B cell (primary cell): ENCODE measurements around the gene SLC25A4. TPM values are rescaled to one million over a fixed set of nuclear protein-coding genes. Genes with fewer than 3 reads are reported as not detected.

Experiments
- ATAC-seq: fragments of 200-7000 bp; cut with Tn5 transposase; one replicate; pipeline ENCODE4 v1.10.0; 2021; ENCODE audit warnings: low read depth, mild to moderate bottlenecking, moderate number of reproducible peaks, moderate library complexity
- CTCF ChIA-PET: fragments of 350-600 bp; sonication (Branson Sonifier 250); formaldehyde crosslinking; loops from one replicate; lab custom pipeline; 2021; ENCODE audit warnings: antibody characterized with exemption, inconsistent platforms; lab: Charles Lee
- POLR2A ChIA-PET: fragments of 350-600 bp; sonication (Branson Sonifier 250); formaldehyde crosslinking; loops from one replicate; lab custom pipeline; 2021; ENCODE audit warnings: antibody characterized with exemption; lab: Charles Lee
- DNase-seq: peaks from one replicate; pipeline ENCODE4 v3.0.0; 2013
- H2AFZ ChIP-seq: 2 replicates; pipeline ENCODE4 v1.6.1; 2012; ENCODE audit warnings: mild to moderate bottlenecking, low read depth, low read length; ENCODE audit not compliant: insufficient read depth, poor library complexity, severe bottlenecking
- H3K27ac ChIP-seq, 2 donors: 1 replicate in 1 of 2; 2 replicates in 1 of 2; pipeline ENCODE4 v1.5.1; 2012 to 2013; ENCODE audit warnings: low read length in 2 of 2, mild to moderate bottlenecking in 2 of 2, moderate library complexity in 1 of 2
- H3K27me3 ChIP-seq, 4 experiments: fragments of 200-600 bp in 1 of 4; sonication (generic) in 1 of 4; replicated peaks in 1 of 4; 1 replicate in 2 of 4; 2 replicates in 2 of 4; pipeline versions ENCODE4 v1.6.1 to v1.7.0; 2013 to 2016; ENCODE audit warnings: low read length in 3 of 4, mild to moderate bottlenecking in 2 of 4, mixed read lengths in 1 of 4, moderate library complexity in 1 of 4; ENCODE audit not compliant: insufficient read depth in 4 of 4, control insufficient read depth in 3 of 4; ENCODE audit errors: control extremely low read depth in 1 of 4
- H3K36me3 ChIP-seq, 2 experiments: replicated peaks in 1 of 2; 1 replicate in 1 of 2; 2 replicates in 1 of 2; pipeline versions ENCODE4 v1.6.1 to v1.7.1; 2013; ENCODE audit warnings: low read length in 1 of 2; ENCODE audit not compliant: insufficient read depth in 2 of 2, control insufficient read depth in 1 of 2; ENCODE audit errors: control extremely low read depth in 1 of 2, extremely low read depth in 1 of 2
- H3K4me1 ChIP-seq, 2 donors: fragments of 200-600 bp in 1 of 2; sonication (generic) in 1 of 2; 1 replicate in 1 of 2; 2 replicates in 1 of 2; pipeline versions ENCODE4 v1.5.1 to v1.6.1; 2013 to 2017; ENCODE audit warnings: low read length in 2 of 2; ENCODE audit not compliant: control insufficient read depth in 2 of 2, insufficient read depth in 2 of 2
- H3K4me2 ChIP-seq: replicated peaks from 2 replicates; pipeline ENCODE3; 2012; ENCODE audit warnings: mild to moderate bottlenecking, low read depth, low read length; ENCODE audit not compliant: poor library complexity, severe bottlenecking
- H3K4me3 ChIP-seq, 5 experiments: fragments of 200-600 bp in 1 of 5; sonication (generic) in 1 of 5; 1 replicate in 3 of 5; 2 replicates in 2 of 5; pipeline versions ENCODE4 v1.5.1 to v1.7.0; 2011 to 2016; ENCODE audit warnings: low read length in 4 of 5, mild to moderate bottlenecking in 4 of 5, low read depth in 2 of 5, control low read depth in 1 of 5, moderate library complexity in 1 of 5; ENCODE audit not compliant: insufficient read depth in 1 of 5; ENCODE audit errors: control extremely low read depth in 1 of 5, extremely low read depth in 1 of 5
- H3K79me2 ChIP-seq: fragments of 200-600 bp; sonication (generic); one replicate; pipeline ENCODE4 v1.6.0; 2016; ENCODE audit warnings: low read length; ENCODE audit not compliant: control insufficient read depth, insufficient read depth
- H3K9ac ChIP-seq: fragments of 200-600 bp; sonication (generic); 2 replicates; pipeline ENCODE4 v1.6.1; 2017; ENCODE audit warnings: mild to moderate bottlenecking, low read length, moderate library complexity
- H3K9me3 ChIP-seq, 3 donors: one replicate each; pipeline versions ENCODE4 v1.6.1 to v1.7.1; 2013; ENCODE audit warnings: low read length in 2 of 3; ENCODE audit not compliant: control insufficient read depth in 2 of 3, insufficient read depth in 1 of 3; ENCODE audit errors: control extremely low read depth in 1 of 3
- H4K20me1 ChIP-seq: 2 replicates; pipeline ENCODE4 v1.6.0; 2012; ENCODE audit warnings: mild to moderate bottlenecking, low read length; ENCODE audit not compliant: insufficient read depth, control insufficient read depth, poor library complexity, severe bottlenecking
- H3K27ac Mint-ChIP-seq: one replicate; pipeline ENCODE4 v1.8.0; 2021; ENCODE audit warnings: mixed read lengths
- H3K27me3 Mint-ChIP-seq: one replicate; pipeline ENCODE4 v1.8.0; 2021; ENCODE audit warnings: mixed read lengths
- H3K4me1 Mint-ChIP-seq: one replicate; pipeline ENCODE4 v1.8.0; 2021; ENCODE audit warnings: mixed read lengths
- H3K4me3 Mint-ChIP-seq: one replicate; pipeline ENCODE4 v1.8.0; 2021; ENCODE audit warnings: mixed read lengths
- H3K9me3 Mint-ChIP-seq: one replicate; pipeline ENCODE4 v1.8.0; 2022; ENCODE audit warnings: mixed read lengths; ENCODE audit not compliant: insufficient read depth
- EZH2 ChIP-seq: IDR thresholded peaks from 2 replicates; pipeline ENCODE4 v1.6.1; 2012; ENCODE audit warnings: borderline replicate concordance, low read depth, mild to moderate bottlenecking, moderate library complexity, low read length; ENCODE audit not compliant: insufficient read depth, poor library complexity, severe bottlenecking
- WGBS: methylation state at CpG from one replicate; pipeline ENCODE4 v1.1.5; 2013; ENCODE audit warnings: missing lambda C conversion rate; ENCODE audit not compliant: insufficient coverage; 5-methylcytosine and 5-hydroxymethylcytosine counted together
- intact Hi-C: fragments of 100-400 bp; cut with micrococcal nuclease; formaldehyde crosslinking; loops from one replicate; pipeline ENCODE4 v1.10.0; 2022
- polyA plus RNA-seq: library from polyadenylated mRNA; depleted of rRNA; stranded (reverse); fragments of >200 nt; gene quantifications from 2 replicates; pipeline ENCODE4 v1.2.3, GENCODE V29; 2012
- total RNA-seq, 2 donors: library from RNA; stranded (reverse); fragments of 120-200 nt in 1 of 2; gene quantifications; 1 replicate in 1 of 2; 2 replicates in 1 of 2; pipeline versions ENCODE4 v1.2.3 to v1.2.4, GENCODE V29; 2013 to 2022
- TF ChIP-seq, protein P1 (sequence below): fragments of 200-600 bp; IDR thresholded peaks from one replicate; pipeline ENCODE4 v1.8.0; 2022; ENCODE audit warnings: antibody characterized with exemption, mild to moderate bottlenecking

The SLC25A4 gene
- total and polyA plus RNA-seq, 2 donors (not counting 1 experiment from before 2014, with no cell fraction given): 7.3 to 11.7 TPM

- no peak overlapping the region for H3K4me3 Mint-ChIP-seq
- no CpG with 5 or more reads among the region's 2 CpGs for WGBS
- Histone ChIP-seq H2AFZ (no peak overlapping the region), H3K79me2 (no peaks in the 10 kb centered on the region), H4K20me1 (no peaks in the 10 kb centered on the region), H3K36me3 (no peaks in the 10 kb centered on the region), H3K27me3 (peaks cover 0 to 8% (median 4%) of the 10 kb centered on the region in 4 experiments), H3K4me3 (no peak overlapping the region), H3K4me1 (no peaks in the 10 kb centered on the region), H3K4me2 (no peak overlapping the region), H3K9ac (no peak overlapping the region), H3K9me3 (peaks cover 0 to 6% (median 0%) of the 10 kb centered on the region in 3 donors), H3K27ac (no peak overlapping the region)
- CTCF ChIA-PET: interaction anchor here (0.6 to 2.5 kb wide), 15 partner anchors 10 to 1255 kb away, joined by 3 to 11 read pairs (median 5); partner anchors contain the start of gene HELT
- no peaks in the 10 kb centered on the region for H3K4me1 Mint-ChIP-seq
- ATAC-seq (no peak), DNase-seq (peak; percentile 27)
- POLR2A ChIA-PET: no interaction called here
- H3K9me3 Mint-ChIP-seq: no peaks in the 10 kb centered on the region
- intact Hi-C loops: no loop called here
- no peak for TF ChIP-seq EZH2
- TF ChIP-seq, protein P1, sequence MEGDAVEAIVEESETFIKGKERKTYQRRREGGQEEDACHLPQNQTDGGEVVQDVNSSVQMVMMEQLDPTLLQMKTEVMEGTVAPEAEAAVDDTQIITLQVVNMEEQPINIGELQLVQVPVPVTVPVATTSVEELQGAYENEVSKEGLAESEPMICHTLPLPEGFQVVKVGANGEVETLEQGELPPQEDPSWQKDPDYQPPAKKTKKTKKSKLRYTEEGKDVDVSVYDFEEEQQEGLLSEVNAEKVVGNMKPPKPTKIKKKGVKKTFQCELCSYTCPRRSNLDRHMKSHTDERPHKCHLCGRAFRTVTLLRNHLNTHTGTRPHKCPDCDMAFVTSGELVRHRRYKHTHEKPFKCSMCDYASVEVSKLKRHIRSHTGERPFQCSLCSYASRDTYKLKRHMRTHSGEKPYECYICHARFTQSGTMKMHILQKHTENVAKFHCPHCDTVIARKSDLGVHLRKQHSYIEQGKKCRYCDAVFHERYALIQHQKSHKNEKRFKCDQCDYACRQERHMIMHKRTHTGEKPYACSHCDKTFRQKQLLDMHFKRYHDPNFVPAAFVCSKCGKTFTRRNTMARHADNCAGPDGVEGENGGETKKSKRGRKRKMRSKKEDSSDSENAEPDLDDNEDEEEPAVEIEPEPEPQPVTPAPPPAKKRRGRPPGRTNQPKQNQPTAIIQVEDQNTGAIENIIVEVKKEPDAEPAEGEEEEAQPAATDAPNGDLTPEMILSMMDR: peak; percentile 66
- no peak overlapping the region for H3K27ac Mint-ChIP-seq
- peaks cover 17% of the 10 kb centered on the region for H3K27me3 Mint-ChIP-seq
These were observed 46.9 kb upstream of the SLC25A4 start for GRCh38 chr4:185096032-185096653.

GRCh38 chr4:185098474-185098873 is 44.6 kb upstream of the SLC25A4 start:
- H3K27me3 ChIP-seq: peaks cover 0 to 11% (median 4%) of the 10 kb centered on the region in 4 experiments
- H3K9ac ChIP-seq: no peak overlapping the region
- H3K27ac ChIP-seq: no peak overlapping the region
- H3K4me1 ChIP-seq: no peaks in the 10 kb centered on the region
- Mint-ChIP-seq H3K9me3 (no peaks in the 10 kb centered on the region), H3K4me3 (no peak overlapping the region), H3K27ac (no peak overlapping the region), H3K27me3 (peaks cover 27% of the 10 kb centered on the region), H3K4me1 (no peaks in the 10 kb centered on the region)
- H3K79me2 ChIP-seq: no peaks in the 10 kb centered on the region
- intact Hi-C loops: no loop called here
- H3K4me2 ChIP-seq: no peak overlapping the region
- H3K36me3 ChIP-seq: no peaks in the 10 kb centered on the region
- TF ChIP-seq, protein P1: no peak
- no peak for TF ChIP-seq EZH2
- H3K9me3 ChIP-seq: peaks cover 0 to 6% (median 0%) of the 10 kb centered on the region in 3 donors
- no peak overlapping the region for H2AFZ ChIP-seq
- POLR2A ChIA-PET: no interaction called here
- CTCF ChIA-PET: interaction anchor here (1.1 to 1.2 kb wide), 2 partner anchors 11 to 23 kb away, joined by 3 read pairs; no protein-coding TSS in a partner anchor
- no peaks in the 10 kb centered on the region for H4K20me1 ChIP-seq
- ATAC-seq (no peak), DNase-seq (no peak)
- H3K4me3 ChIP-seq: no peak overlapping the region
